ENCODE measurements around the gene REEP1. TPM values are rescaled to one million over a fixed set of nuclear protein-coding genes. Genes with fewer than 3 reads are reported as not detected.

REEP1 gene
- total RNA-seq, 1 experiment from 2014 or later: not detected

GRCh38 chr2:86338778-86339295 lies 1.4 kb upstream of the REEP1 start:
- no peak for DNase-seq (ENCODE audit: unreplicated experiment)
- Mint-ChIP-seq H3K27me3 (ENCODE audit: insufficient read depth, unreplicated experiment) (peaks cover 71% of the 10 kb centered on the region), H3K9me3 (ENCODE audit: unreplicated experiment) (no peaks in the 10 kb centered on the region), H3K4me1 (ENCODE audit: insufficient read depth, unreplicated experiment) (peaks cover 11% of the 10 kb centered on the region), H3K4me3 (ENCODE audit: unreplicated experiment) (no peak overlapping the region), H3K27ac (ENCODE audit: low read depth, unreplicated experiment) (no peak overlapping the region), H3K36me3 (ENCODE audit: insufficient read depth, unreplicated experiment) (no peaks in the 10 kb centered on the region)
- TF ChIP-seq CTCF (IDR thresholded peaks at IDR 0.05; ENCODE audit: unreplicated experiment): no peak
- CTCF ChIA-PET: interaction anchor here (0.6 to 2.2 kb wide), 5 partner anchors 33 to 1895 kb away, joined by 3 to 6 read pairs (median 4); no protein-coding TSS in a partner anchor
- intact Hi-C loops (cut with micrococcal nuclease): no loop called here
- no TSS peak for BruUV-seq (replicated peaks)
- POLR2A ChIA-PET: interaction anchor here (1.3 kb wide), 1 partner anchor 25 kb away, joined by 3 read pairs; no protein-coding TSS in a partner anchor

GRCh38 chr2:86336675-86337243 lies 667 bp downstream of the REEP1 start:
- H3K27ac Mint-ChIP-seq (ENCODE audit: low read depth, unreplicated experiment): no peak overlapping the region

GRCh38 chr2:86335865-86336674 lies 1.4 kb downstream of the REEP1 start:
- CTCF ChIA-PET: interaction anchor here (0.7 to 1.0 kb wide), 2 partner anchors 32 to 99 kb away, joined by 3 to 5 read pairs; no protein-coding TSS in a partner anchor
- H3K27me3 Mint-ChIP-seq (ENCODE audit: insufficient read depth, unreplicated experiment): peaks cover 65% of the 10 kb centered on the region

More at GRCh38 chr2:86336675-86337243, 667 bp downstream of the REEP1 start:
- POLR2A ChIA-PET: no interaction called here
- H3K27me3 Mint-ChIP-seq (ENCODE audit: insufficient read depth, unreplicated experiment): peaks cover 71% of the 10 kb centered on the region
- intact Hi-C loops (cut with micrococcal nuclease): no loop called here
- BruUV-seq (replicated peaks): no TSS peak
- H3K9me3 Mint-ChIP-seq (ENCODE audit: unreplicated experiment): no peaks in the 10 kb centered on the region
- no peak for TF ChIP-seq CTCF (IDR thresholded peaks at IDR 0.05; ENCODE audit: unreplicated experiment)
- H3K4me1 Mint-ChIP-seq (ENCODE audit: insufficient read depth, unreplicated experiment): peaks cover 11% of the 10 kb centered on the region
- CTCF ChIA-PET: interaction anchor here (0.7 to 1.0 kb wide), 2 partner anchors 32 to 99 kb away, joined by 3 to 5 read pairs; no protein-coding TSS in a partner anchor
- no peak for DNase-seq (ENCODE audit: unreplicated experiment)
- H3K36me3 Mint-ChIP-seq (ENCODE audit: insufficient read depth, unreplicated experiment): no peaks in the 10 kb centered on the region
- peak overlapping the region; percentile 67 for H3K4me3 Mint-ChIP-seq (ENCODE audit: unreplicated experiment)

More at GRCh38 chr2:86335865-86336674, 1.4 kb downstream of the REEP1 start:
- Mint-ChIP-seq H3K27ac (ENCODE audit: low read depth, unreplicated experiment) (no peak overlapping the region), H3K4me1 (ENCODE audit: insufficient read depth, unreplicated experiment) (peaks cover 11% of the 10 kb centered on the region), H3K4me3 (ENCODE audit: unreplicated experiment) (peak overlapping the region; percentile 67), H3K9me3 (ENCODE audit: unreplicated experiment) (no peaks in the 10 kb centered on the region), H3K36me3 (ENCODE audit: insufficient read depth, unreplicated experiment) (no peaks in the 10 kb centered on the region)
- no peak for DNase-seq (ENCODE audit: unreplicated experiment)
- intact Hi-C loops (cut with micrococcal nuclease): no loop called here
- POLR2A ChIA-PET: interaction anchor here (0.6 kb wide), 1 partner anchor 273 kb away, joined by 3 read pairs; no protein-coding TSS in a partner anchor
- no TSS peak for BruUV-seq (replicated peaks)
- TF ChIP-seq CTCF (IDR thresholded peaks at IDR 0.05; ENCODE audit: unreplicated experiment): no peak

Measured in MCF 10A (cell line).